ENCODE data around the gene ACYP2. TPM values are rescaled to one million over a fixed set of nuclear protein-coding genes. Genes with fewer than 3 reads are reported as not detected.
"Not testable (repeated sequence)": the region's sequence is repeated elsewhere in the genome, so short reads cannot be mapped to it uniquely, and the experiment has no call there.

The ACYP2 gene
- total and polyA plus RNA-seq, 2 donors (not counting 1 experiment from before 2014, with no cell fraction given) = 14.0 to 17.2 TPM

GRCh38 chr2:54065891-54066290, 49.5 kb upstream of the ACYP2 start:
- Histone ChIP-seq H3K4me2 (replicated peaks; ENCODE audit: low read depth, low read length, poor library complexity, severe bottlenecking) (no peak overlapping the region), H2AFZ (ENCODE audit: insufficient read depth, low read depth, low read length, poor library complexity, severe bottlenecking) (no peak overlapping the region), H3K4me1 (ENCODE audit: control insufficient read depth in 2 of 2, insufficient read depth in 2 of 2, low read length in 2 of 2) (peaks cover 4 to 5% of the 10 kb centered on the region in 2 donors), H4K20me1 (ENCODE audit: control insufficient read depth, insufficient read depth, low read length, poor library complexity, severe bottlenecking) (no peaks in the 10 kb centered on the region), H3K79me2 (ENCODE audit: control insufficient read depth, insufficient read depth, low read length) (peaks cover 6% of the 10 kb centered on the region), H3K36me3 (replicated peaks in 1 of 2; ENCODE audit: control extremely low read depth in 1 of 2, control insufficient read depth in 1 of 2, extremely low read depth in 1 of 2, insufficient read depth in 2 of 2, low read length in 1 of 2) (peaks cover 0 to 2% of the 10 kb centered on the region in 2 experiments), H3K9ac (ENCODE audit: low read length) (no peak overlapping the region), H3K27ac (ENCODE audit: low read length in 2 of 2) (no peak overlapping the region), H3K27me3 (replicated peaks in 1 of 4; ENCODE audit: control extremely low read depth in 1 of 4, control insufficient read depth in 3 of 4, insufficient read depth in 4 of 4, low read length in 3 of 4) (no peaks in the 10 kb centered on the region), H3K9me3 (ENCODE audit: control extremely low read depth in 1 of 3, control insufficient read depth in 2 of 3, insufficient read depth in 1 of 3, low read length in 2 of 3) (no peaks in the 10 kb centered on the region), H3K4me3 (ENCODE audit: control extremely low read depth in 1 of 5, extremely low read depth in 1 of 5, insufficient read depth in 1 of 5, low read depth in 2 of 5, low read length in 4 of 5) (no peak overlapping the region)
- Mint-ChIP-seq H3K9me3 (ENCODE audit: insufficient read depth) (no peaks in the 10 kb centered on the region), H3K4me3 (no peak overlapping the region), H3K27ac (no peak overlapping the region), H3K4me1 (peaks cover 14% of the 10 kb centered on the region), H3K27me3 (no peaks in the 10 kb centered on the region)
- TF ChIP-seq EZH2 (IDR thresholded peaks at IDR 0.05; ENCODE audit: borderline replicate concordance, insufficient read depth, low read depth, low read length, poor library complexity, severe bottlenecking) (no peak), CTCF (IDR thresholded peaks at IDR 0.05) (no peak)
- 83% methylated on average over 1 of the region's 6 CpGs for WGBS (ENCODE audit: insufficient coverage)
- no peak for DNase-seq
- intact Hi-C loops (cut with micrococcal nuclease) = loop anchor here (2.0 kb wide), 1 partner anchor 15 kb away; no protein-coding TSS in a partner anchor
- ATAC-seq (ENCODE audit: low read depth) = no peak
- CTCF ChIA-PET = no interaction called here
- POLR2A ChIA-PET = no interaction called here

GRCh38 chr2:54067851-54068375, 47.5 kb upstream of the ACYP2 start:
- Histone ChIP-seq H3K4me3 (ENCODE audit: control extremely low read depth in 1 of 5, extremely low read depth in 1 of 5, insufficient read depth in 1 of 5, low read depth in 2 of 5, low read length in 4 of 5) (no peak overlapping the region), H3K36me3 (replicated peaks in 1 of 2; ENCODE audit: control extremely low read depth in 1 of 2, control insufficient read depth in 1 of 2, extremely low read depth in 1 of 2, insufficient read depth in 2 of 2, low read length in 1 of 2) (peaks cover 0 to 2% of the 10 kb centered on the region in 2 experiments), H4K20me1 (ENCODE audit: control insufficient read depth, insufficient read depth, low read length, poor library complexity, severe bottlenecking) (no peaks in the 10 kb centered on the region), H3K4me2 (replicated peaks; ENCODE audit: low read depth, low read length, poor library complexity, severe bottlenecking) (no peak overlapping the region), H3K27me3 (replicated peaks in 1 of 4; ENCODE audit: control extremely low read depth in 1 of 4, control insufficient read depth in 3 of 4, insufficient read depth in 4 of 4, low read length in 3 of 4) (no peaks in the 10 kb centered on the region), H3K79me2 (ENCODE audit: control insufficient read depth, insufficient read depth, low read length) (peaks cover 6% of the 10 kb centered on the region), H3K9ac (ENCODE audit: low read length) (no peak overlapping the region), H3K27ac (ENCODE audit: low read length in 2 of 2) (no peak overlapping the region), H3K9me3 (ENCODE audit: control extremely low read depth in 1 of 3, control insufficient read depth in 2 of 3, insufficient read depth in 1 of 3, low read length in 2 of 3) (peaks cover 0 to 6% (median 0%) of the 10 kb centered on the region in 3 donors), H3K4me1 (ENCODE audit: control insufficient read depth in 2 of 2, insufficient read depth in 2 of 2, low read length in 2 of 2) (peaks cover 7 to 8% of the 10 kb centered on the region in 2 donors), H2AFZ (ENCODE audit: insufficient read depth, low read depth, low read length, poor library complexity, severe bottlenecking) (no peak overlapping the region)
- no peak overlapping the region for H3K27ac Mint-ChIP-seq
- peaks cover 13% of the 10 kb centered on the region for H3K4me1 Mint-ChIP-seq
- no peak overlapping the region for H3K4me3 Mint-ChIP-seq
- ATAC-seq (ENCODE audit: low read depth) (no peak), DNase-seq (no peak)
- H3K27me3 Mint-ChIP-seq = no peaks in the 10 kb centered on the region
- 100% methylated on average over 1 of the region's 5 CpGs for WGBS (ENCODE audit: insufficient coverage)
- POLR2A ChIA-PET = no interaction called here
- CTCF ChIA-PET = no interaction called here
- intact Hi-C loops (cut with micrococcal nuclease) = no loop called here
- H3K9me3 Mint-ChIP-seq (ENCODE audit: insufficient read depth) = no peaks in the 10 kb centered on the region
- no peak for TF ChIP-seq CTCF (IDR thresholded peaks at IDR 0.05)

- H3K4me3 ChIP-seq (ENCODE audit: control extremely low read depth in 1 of 5, extremely low read depth in 1 of 5, insufficient read depth in 1 of 5, low read depth in 2 of 5, low read length in 4 of 5); H3K4me2 ChIP-seq (replicated peaks; ENCODE audit: low read depth, low read length, poor library complexity, severe bottlenecking); H3K9ac ChIP-seq (ENCODE audit: low read length); intact Hi-C loops (cut with micrococcal nuclease); H3K36me3 ChIP-seq (replicated peaks in 1 of 2; ENCODE audit: control extremely low read depth in 1 of 2, control insufficient read depth in 1 of 2, extremely low read depth in 1 of 2, insufficient read depth in 2 of 2, low read length in 1 of 2); DNase-seq; POLR2A ChIA-PET; H4K20me1 ChIP-seq (ENCODE audit: control insufficient read depth, insufficient read depth, low read length, poor library complexity, severe bottlenecking); H3K27ac ChIP-seq (ENCODE audit: low read length in 2 of 2); H3K27ac Mint-ChIP-seq; H3K4me3 Mint-ChIP-seq; ATAC-seq (ENCODE audit: low read depth); H2AFZ ChIP-seq (ENCODE audit: insufficient read depth, low read depth, low read length, poor library complexity, severe bottlenecking); H3K27me3 Mint-ChIP-seq; H3K27me3 ChIP-seq (replicated peaks in 1 of 4; ENCODE audit: control extremely low read depth in 1 of 4, control insufficient read depth in 3 of 4, insufficient read depth in 4 of 4, low read length in 3 of 4); H3K79me2 ChIP-seq (ENCODE audit: control insufficient read depth, insufficient read depth, low read length); H3K9me3 ChIP-seq (ENCODE audit: control extremely low read depth in 1 of 3, control insufficient read depth in 2 of 3, insufficient read depth in 1 of 3, low read length in 2 of 3); H3K9me3 Mint-ChIP-seq (ENCODE audit: insufficient read depth): not testable (repeated sequence)
- CTCF ChIA-PET = interaction anchor here (0.7 kb wide), 1 partner anchor 795 kb away, joined by 3 read pairs; no protein-coding TSS in a partner anchor
- no CpG with 5 or more reads among the region's 2 CpGs for WGBS (ENCODE audit: insufficient coverage)
- peaks cover 7 to 11% of the 10 kb centered on the region in 2 donors for H3K4me1 ChIP-seq (ENCODE audit: control insufficient read depth in 2 of 2, insufficient read depth in 2 of 2, low read length in 2 of 2)
- peaks cover 17% of the 10 kb centered on the region for H3K4me1 Mint-ChIP-seq
Observed at GRCh38 chr2:54072483-54072882, 42.9 kb upstream of the ACYP2 start.
